Stimulated activated naive CD8-positive, alpha-beta T cell treated with anti-CD3 and anti-CD28 coated beads, Interleukin-15, amount 100 ng/mL, for 72 hours (primary cell): ENCODE measurements around the gene PEX14.

Experiments used
- ATAC-seq: fragments of 150-1000 bp; cut with Tn5 transposase; 2 replicates; pipeline ENCODE4 v1.10.0; 2021; ENCODE audit warnings: mild to moderate bottlenecking, moderate library complexity
- DNase-seq, 2 donors: peaks; one replicate each; pipeline ENCODE4 v3.0.0; 2021 to 2022
- H3K27ac Mint-ChIP-seq, 2 donors: one replicate each; pipeline ENCODE4 v1.8.0; 2022; ENCODE audit warnings: mild to moderate bottlenecking in 2 of 2, mixed read lengths in 2 of 2, moderate library complexity in 2 of 2
- H3K27me3 Mint-ChIP-seq: one replicate; pipeline ENCODE4 v1.8.0; 2022; ENCODE audit warnings: mixed read lengths
- H3K4me1 Mint-ChIP-seq: one replicate; pipeline ENCODE4 v1.8.0; 2022; ENCODE audit warnings: mild to moderate bottlenecking, mixed read lengths
- H3K4me3 Mint-ChIP-seq, 2 donors: one replicate each; pipeline ENCODE4 v1.8.0; 2022; ENCODE audit warnings: mild to moderate bottlenecking in 2 of 2, mixed read lengths in 2 of 2, moderate library complexity in 1 of 2
- H3K9me3 Mint-ChIP-seq, 2 donors: one replicate each; pipeline ENCODE4 v1.8.0; 2022; ENCODE audit warnings: mixed read lengths in 2 of 2

Gene PEX14

DNA sequence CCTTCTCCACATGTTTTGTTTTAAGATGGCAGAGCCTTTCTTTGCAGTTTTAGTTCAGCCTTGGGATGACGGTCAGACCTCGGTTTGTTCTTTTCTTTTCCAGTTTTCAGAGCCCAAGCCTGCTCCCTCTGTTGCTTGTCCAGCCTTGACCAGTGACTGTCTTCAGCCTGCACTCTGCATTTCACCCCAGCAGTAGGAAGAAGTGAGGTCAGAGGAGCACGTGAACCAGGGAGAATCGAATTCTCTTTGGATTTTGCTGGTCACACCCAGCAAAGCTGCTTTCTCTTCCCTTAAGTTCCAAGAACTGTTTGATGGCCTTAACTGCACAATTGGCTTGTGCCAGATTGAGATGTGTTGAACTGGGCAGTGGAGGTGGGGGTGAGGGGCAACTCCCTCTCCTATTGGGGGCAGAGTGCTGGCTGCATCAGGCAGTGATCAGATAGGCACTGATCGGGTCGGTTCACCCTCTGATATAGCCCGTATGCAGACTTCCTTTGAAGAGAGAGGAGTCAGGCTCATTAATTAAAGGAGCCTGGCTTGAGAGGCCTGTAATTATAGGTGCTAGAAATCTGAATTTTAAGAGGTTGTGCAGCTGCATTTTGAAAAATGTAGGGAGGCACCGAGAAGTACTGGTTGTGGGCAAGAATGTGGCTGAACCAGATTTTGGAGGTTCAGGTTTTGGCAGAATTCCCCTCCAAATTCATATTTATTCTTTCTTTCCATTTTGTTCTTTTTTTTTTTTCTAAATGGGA is 42.4 kb downstream of the PEX14 start:
- H3K4me1 Mint-ChIP-seq: peaks cover 81% of the 10 kb centered on the region
- ATAC-seq (no peak), DNase-seq (no peak)
- H3K4me3 Mint-ChIP-seq: no peak overlapping the region
- H3K27me3 Mint-ChIP-seq: no peaks in the 10 kb centered on the region
- H3K27ac Mint-ChIP-seq: peak overlapping the region in 1 of 2 donors; percentile 15
- H3K9me3 Mint-ChIP-seq: no peaks in the 10 kb centered on the region

DNA sequence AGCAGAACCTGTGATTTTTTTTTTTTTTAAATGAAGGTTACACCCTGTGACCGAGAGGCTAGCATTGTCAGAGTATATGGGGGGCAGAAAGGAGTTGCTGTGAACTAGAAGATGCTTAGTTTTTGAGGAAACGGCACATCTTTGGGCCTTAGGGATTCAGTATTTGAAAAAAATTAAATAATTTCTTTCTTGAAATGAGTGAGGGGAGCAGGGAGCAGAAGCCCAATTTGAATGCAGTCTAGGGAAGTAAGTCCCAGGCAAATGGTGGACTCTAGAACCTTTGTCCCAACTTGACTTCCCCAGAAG is 42.9 kb downstream of the PEX14 start:
- peaks cover 81% of the 10 kb centered on the region for H3K4me1 Mint-ChIP-seq
- DNase-seq: no peak
- H3K9me3 Mint-ChIP-seq: no peaks in the 10 kb centered on the region
- no peak overlapping the region for H3K27ac Mint-ChIP-seq
- H3K4me3 Mint-ChIP-seq: no peak overlapping the region
- ATAC-seq: no peak
- H3K27me3 Mint-ChIP-seq: no peaks in the 10 kb centered on the region

DNA sequence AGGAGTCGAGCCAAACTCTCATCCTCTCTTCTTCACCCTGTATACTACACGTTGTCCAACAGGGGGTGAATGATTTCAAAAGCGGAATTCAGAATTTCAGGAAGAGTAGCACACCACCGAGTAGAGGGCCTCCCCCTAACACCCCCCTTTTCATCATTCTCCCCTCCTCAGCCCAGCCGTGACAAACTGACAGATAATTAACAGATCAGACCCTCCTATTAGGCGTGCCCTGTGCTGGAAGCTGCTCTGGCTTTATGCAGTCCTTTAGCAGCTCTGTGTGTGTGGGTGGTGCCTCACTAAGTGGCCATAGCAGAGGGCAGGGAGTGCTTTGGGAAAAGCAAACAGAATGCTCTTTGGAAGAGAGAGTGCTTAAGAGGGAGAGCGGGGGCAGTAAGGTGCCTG is 44.3 kb downstream of the PEX14 start:
- Mint-ChIP-seq H3K9me3 (no peaks in the 10 kb centered on the region), H3K4me3 (no peak overlapping the region), H3K27ac (no peak overlapping the region), H3K4me1 (peaks cover 74% of the 10 kb centered on the region), H3K27me3 (no peaks in the 10 kb centered on the region)
- ATAC-seq (no peak), DNase-seq (no peak)

DNA sequence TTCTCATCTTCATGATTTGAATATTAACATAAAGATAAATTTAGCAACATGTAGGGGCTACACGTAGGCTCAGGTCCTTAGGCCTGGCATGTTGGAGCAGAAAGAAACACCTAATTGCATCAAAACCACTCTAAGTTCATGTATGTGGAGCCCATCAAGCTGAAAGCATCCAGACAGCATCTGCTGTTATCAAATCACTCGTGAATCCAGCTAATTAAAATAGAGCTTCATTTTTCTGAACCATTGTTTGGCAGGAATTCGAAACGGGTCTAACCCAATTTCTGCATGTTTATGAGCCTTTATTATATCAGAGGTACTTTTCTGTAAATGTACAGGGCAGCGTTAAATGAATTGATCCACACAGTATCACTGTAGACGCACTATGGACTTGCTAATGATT is 45.7 kb downstream of the PEX14 start:
- ATAC-seq: no peak

DNA sequence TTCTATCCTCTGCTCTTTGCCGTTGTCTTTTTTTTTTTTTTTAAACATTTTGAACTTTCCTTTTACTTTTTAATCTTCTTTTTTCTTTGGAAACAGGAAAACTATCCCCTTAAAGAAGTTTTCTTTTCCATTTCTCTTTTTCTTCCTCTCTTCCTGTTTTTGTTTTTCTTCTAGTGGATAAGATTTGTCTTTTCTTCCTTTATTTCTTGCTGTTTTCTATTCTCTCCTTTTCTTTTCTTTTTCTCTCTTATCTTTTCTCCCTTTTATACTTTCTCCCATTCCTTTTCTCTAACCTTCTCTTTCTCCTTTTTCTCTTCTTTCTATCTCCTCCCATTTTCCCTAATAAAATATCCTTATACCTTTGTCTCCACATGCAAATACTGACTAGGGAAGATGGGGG is 46.2 kb downstream of the PEX14 start:
- no peak for DNase-seq
- H3K27ac Mint-ChIP-seq: no peak overlapping the region
- peak overlapping the region in 1 of 2 donors; percentile 34 for H3K4me3 Mint-ChIP-seq
- H3K4me1 Mint-ChIP-seq: peaks cover 69% of the 10 kb centered on the region
- no peaks in the 10 kb centered on the region for H3K27me3 Mint-ChIP-seq
- no peak for ATAC-seq
- no peaks in the 10 kb centered on the region for H3K9me3 Mint-ChIP-seq

More for the DNA sequence above, 45.7 kb downstream of the PEX14 start:
- DNase-seq: no peak
- Mint-ChIP-seq H3K27me3 (no peaks in the 10 kb centered on the region), H3K4me3 (no peak overlapping the region), H3K4me1 (peaks cover 71% of the 10 kb centered on the region), H3K9me3 (no peaks in the 10 kb centered on the region), H3K27ac (no peak overlapping the region)

DNA sequence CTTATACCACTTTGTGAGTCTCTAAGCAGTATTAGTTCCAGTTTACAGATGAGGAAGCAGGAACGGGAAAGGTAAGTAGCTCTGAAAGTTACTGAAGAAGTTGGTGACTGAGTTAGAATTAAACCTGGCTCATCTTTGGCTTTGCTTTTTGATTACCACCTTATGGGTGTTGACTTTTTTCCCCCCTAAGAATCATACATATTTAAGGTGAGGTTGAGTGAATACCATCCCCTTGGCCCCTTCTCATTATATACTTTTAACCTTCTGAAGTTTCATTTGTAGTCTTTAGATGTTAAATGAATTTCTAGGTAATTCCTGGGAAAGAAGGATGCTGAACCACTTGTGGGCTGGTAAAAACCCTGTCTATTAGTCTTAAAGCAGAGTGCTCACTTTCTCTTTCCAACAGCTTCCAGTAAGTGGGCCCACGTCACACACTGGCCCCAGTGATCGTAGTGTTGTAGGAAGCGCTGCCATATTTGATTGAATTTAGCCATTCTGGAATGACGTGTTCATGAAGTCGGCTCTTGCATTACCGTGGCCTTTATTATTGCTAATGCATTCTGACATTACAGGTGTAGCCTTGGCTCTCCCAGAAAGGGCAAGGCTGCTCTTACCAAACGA is 46.9 kb downstream of the PEX14 start:
- H3K4me3 Mint-ChIP-seq: no peak overlapping the region
- H3K9me3 Mint-ChIP-seq: no peaks in the 10 kb centered on the region
- ATAC-seq (peak; percentile 49), DNase-seq (no peak)
- peaks cover 62% of the 10 kb centered on the region for H3K4me1 Mint-ChIP-seq
- H3K27me3 Mint-ChIP-seq: no peaks in the 10 kb centered on the region
- H3K27ac Mint-ChIP-seq: peak overlapping the region; percentile 37 to 45

DNA sequence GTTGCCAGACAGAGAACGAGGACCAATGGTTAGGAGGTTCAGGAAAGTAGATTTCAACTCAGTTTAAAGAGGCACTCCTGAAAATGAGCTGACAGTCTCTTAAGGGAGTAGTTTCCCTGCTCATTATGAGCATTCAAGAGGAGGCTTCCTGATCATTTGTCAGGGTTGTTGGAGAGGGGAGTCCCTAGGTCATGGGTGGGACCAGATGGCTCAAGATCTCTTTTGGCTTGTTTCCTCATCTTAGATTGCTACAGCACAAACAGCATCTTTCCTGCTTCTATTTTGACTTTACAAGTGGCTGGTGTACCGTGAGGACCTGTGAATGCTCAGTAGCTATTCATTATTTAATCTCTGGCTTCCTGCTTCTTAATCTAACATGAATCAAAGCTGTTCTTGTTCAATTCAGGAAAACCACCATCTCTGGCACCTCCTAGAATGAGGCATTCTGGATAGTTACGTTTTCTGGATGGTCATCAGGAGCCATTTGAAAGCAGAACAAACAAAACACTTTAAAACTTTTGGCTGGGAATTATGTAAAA is 47.6 kb downstream of the PEX14 start:
- Mint-ChIP-seq H3K9me3 (no peaks in the 10 kb centered on the region), H3K4me3 (no peak overlapping the region), H3K4me1 (peaks cover 55% of the 10 kb centered on the region), H3K27me3 (no peaks in the 10 kb centered on the region), H3K27ac (peak overlapping the region in 1 of 2 donors; percentile 22)
- ATAC-seq (no peak), DNase-seq (no peak)

DNA sequence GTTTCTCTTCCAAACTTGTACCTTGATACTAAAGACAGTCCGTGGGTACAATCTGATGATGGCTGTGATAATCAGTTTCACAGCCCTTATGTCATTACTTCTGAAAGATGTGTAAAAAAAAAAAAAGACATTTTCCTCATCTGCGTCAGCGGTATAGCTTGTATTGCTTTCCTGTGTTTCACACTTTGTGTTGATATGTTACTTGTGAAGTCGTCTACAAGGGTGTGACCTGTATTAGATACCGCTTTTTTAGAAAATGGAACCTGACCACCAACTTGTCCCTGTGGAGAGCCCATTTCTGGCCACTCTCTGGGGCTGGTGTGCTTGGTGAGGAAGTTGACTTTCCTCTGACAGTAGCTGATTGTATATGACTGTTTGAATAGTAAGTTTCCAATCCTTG is 50.5 kb downstream of the PEX14 start:
- Mint-ChIP-seq H3K9me3 (no peaks in the 10 kb centered on the region), H3K27ac (no peak overlapping the region), H3K27me3 (no peaks in the 10 kb centered on the region), H3K4me1 (peaks cover 57% of the 10 kb centered on the region), H3K4me3 (no peak overlapping the region)
- ATAC-seq: no peak
- no peak for DNase-seq

DNA sequence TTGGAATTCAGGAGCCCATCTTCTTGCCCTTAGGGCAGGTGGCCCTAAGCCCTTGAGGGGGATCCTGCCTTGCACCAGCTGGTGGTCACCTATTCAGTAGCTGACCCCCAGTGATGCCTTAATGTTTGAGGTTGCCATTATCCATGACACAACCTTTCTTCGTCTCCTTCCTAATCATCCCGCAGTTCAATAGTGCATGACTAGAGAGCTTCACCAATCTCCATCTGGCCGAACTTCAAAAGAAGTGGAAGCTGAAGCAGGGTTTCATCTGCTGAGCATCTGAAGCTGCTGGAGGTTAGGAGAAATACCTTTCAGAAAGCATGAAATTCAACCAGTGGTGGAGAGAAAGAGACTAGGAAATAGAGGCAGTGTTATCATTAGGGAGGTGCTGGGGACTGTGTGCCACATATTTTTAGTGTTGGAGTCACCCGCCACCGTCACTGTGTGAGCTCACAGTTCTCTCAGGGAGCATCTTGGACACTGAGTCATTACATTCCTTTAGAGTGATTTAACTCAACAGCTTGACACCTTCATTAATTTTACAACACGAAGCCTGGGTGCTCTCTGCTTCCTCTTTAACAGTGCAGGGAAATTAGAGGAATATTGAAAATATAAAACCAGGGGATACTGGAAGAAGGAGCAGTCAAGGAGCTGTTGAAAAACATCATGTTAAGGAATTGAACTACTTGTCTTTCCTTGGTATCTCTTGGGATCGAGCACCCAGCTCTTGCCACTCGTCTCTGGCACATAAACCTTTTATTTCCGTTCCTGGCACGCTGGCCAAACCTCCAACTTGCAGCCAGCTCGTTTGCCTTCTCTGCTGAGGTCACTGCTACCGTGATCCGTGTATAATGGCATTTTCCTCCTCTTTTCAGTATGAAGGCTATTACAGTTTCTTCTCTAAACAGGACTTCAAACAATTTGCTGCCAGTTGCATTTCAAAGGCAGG is 53.6 kb downstream of the PEX14 start:
- peaks cover 35% of the 10 kb centered on the region for H3K4me1 Mint-ChIP-seq
- H3K27me3 Mint-ChIP-seq: no peaks in the 10 kb centered on the region
- no peak overlapping the region for H3K4me3 Mint-ChIP-seq
- DNase-seq: no peak
- no peak overlapping the region for H3K27ac Mint-ChIP-seq
- ATAC-seq: no peak
- H3K9me3 Mint-ChIP-seq: no peaks in the 10 kb centered on the region

DNA sequence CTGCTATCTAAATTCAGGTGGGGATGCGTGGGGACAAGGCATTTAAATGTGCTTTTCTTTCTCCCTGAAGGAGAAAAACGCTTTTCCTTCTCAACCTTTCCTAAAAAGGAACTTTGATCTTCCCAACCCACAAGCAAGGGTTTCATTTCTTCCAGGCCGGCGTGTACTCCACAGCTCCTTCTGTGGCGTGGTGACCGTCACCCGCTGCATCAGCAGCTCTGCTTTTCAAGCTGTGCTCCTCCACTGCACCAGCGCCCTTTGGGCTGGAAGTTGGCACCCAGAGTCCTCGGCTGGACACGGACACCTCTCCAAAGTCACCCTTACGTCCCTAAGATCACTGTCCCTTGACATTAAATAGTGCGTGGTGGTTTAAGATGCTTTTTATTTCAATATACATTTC is 54.3 kb downstream of the PEX14 start:
- Mint-ChIP-seq H3K9me3 (no peaks in the 10 kb centered on the region), H3K4me3 (no peak overlapping the region), H3K4me1 (peaks cover 36% of the 10 kb centered on the region), H3K27ac (no peak overlapping the region), H3K27me3 (no peaks in the 10 kb centered on the region)
- ATAC-seq: no peak
- no peak for DNase-seq

DNA sequence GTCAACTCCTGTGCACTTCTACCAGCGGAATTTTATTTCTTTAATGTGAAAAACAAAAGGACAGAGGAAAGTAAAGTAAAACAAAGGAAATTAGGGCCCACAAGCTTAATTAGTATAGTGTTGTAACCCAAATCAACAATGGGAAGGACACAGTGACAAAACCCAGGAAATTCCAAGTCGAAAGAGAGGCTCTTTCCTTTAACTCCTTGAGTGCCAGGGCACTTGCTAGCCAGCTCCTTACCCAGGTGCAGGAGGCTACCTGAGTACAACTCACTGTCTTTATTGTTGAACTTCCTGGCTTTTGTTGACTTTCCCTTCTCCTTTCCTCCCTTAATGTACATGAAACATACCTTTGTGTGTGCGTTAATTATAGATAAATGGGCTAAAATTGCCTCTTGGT is 55.0 kb downstream of the PEX14 start:
- no peaks in the 10 kb centered on the region for H3K9me3 Mint-ChIP-seq
- no peak overlapping the region for H3K4me3 Mint-ChIP-seq
- H3K4me1 Mint-ChIP-seq: peaks cover 38% of the 10 kb centered on the region
- DNase-seq (no peak), ATAC-seq (no peak)
- H3K27me3 Mint-ChIP-seq: no peaks in the 10 kb centered on the region
- no peak overlapping the region for H3K27ac Mint-ChIP-seq

DNA sequence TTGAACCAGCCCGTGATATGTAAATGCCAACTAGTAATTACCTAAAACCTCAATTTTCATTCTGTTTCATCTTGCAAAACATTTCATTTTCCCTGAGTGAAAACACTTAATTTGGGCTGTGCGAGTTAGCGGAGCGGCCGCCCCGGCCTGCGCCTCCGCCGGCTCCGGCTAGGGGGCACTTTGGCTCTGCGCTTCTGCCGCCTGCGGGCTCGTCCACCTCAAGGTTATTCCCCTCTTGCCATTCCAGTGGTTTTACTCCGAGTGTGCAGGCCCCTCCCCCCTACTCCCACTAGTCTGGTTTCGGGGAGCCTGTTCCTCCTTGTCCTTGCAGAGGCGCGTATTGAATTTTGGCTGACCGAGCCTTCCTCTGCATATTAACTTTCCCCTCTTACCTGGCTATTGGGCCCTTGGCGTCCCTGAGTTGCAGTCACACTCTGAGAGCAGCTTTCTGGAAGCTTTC is 55.6 kb downstream of the PEX14 start:
- H3K9me3 Mint-ChIP-seq: no peaks in the 10 kb centered on the region
- no peaks in the 10 kb centered on the region for H3K27me3 Mint-ChIP-seq
- H3K27ac Mint-ChIP-seq: no peak overlapping the region
- DNase-seq: no peak
- H3K4me3 Mint-ChIP-seq: no peak overlapping the region
- ATAC-seq: no peak
- peaks cover 33% of the 10 kb centered on the region for H3K4me1 Mint-ChIP-seq

DNA sequence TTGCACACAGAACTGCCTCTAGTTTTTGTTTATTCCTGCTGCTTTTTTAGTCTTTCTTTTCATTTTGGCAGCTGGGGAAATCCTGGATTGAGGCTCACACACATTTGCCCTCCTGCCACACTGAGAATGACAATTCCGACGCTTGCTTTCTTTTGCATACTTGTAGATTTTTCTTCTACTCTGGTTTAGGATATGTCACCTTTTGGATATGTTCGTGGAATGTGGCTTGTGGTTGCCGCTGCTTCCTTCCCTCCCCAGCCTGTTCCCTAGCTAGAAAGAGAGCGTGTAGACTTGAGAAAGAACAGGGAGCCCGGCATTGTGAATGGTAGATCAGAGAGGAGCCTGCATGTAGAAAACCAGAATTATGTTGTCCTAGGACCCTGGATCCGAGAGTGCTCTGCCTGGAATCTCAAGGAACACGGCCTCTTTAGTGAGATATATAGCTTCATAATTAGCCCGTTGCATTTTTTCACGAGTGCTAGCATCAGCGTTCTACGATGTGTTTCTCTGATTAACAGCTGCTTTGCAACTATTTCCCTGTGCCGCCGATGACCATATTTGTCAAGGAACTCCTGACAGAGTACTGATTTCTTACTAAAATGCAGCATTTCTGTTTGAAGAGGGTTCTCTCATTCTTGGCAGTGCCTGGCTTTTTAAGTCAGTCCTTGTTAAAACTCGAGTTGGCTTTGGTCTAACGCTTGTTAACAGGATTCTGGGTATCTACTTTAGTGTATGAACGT is 56.2 kb downstream of the PEX14 start:
- H3K4me3 Mint-ChIP-seq: no peak overlapping the region
- no peak for ATAC-seq

DNA sequence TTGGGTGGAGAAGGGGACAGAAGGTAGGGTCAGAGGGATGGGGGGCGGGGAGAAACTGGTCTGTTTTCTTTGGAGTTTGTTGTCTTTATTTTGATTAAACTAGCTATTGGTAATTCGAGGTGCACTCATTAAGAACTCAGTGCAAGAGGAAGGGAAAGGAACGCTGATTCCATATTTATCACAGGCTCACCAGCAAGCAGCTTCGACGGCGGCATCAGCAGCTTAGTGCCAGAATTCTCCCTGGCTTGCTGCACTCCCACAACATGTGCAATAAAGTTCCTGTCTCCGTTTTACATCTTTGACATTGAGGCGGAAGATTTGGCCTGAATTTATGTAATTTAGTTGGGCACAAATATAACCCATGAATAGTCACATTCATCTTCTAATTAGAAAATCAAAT is 57.6 kb downstream of the PEX14 start:
- no peaks in the 10 kb centered on the region for H3K27me3 Mint-ChIP-seq
- no peak overlapping the region for H3K27ac Mint-ChIP-seq
- no peaks in the 10 kb centered on the region for H3K9me3 Mint-ChIP-seq
- no peak overlapping the region for H3K4me3 Mint-ChIP-seq
- no peak for ATAC-seq
- no peak for DNase-seq
- peaks cover 28% of the 10 kb centered on the region for H3K4me1 Mint-ChIP-seq

More for the DNA sequence above, 56.2 kb downstream of the PEX14 start:
- no peak overlapping the region for H3K27ac Mint-ChIP-seq
- no peak for DNase-seq
- H3K27me3 Mint-ChIP-seq: no peaks in the 10 kb centered on the region
- H3K9me3 Mint-ChIP-seq: no peaks in the 10 kb centered on the region
- H3K4me1 Mint-ChIP-seq: peaks cover 28% of the 10 kb centered on the region

DNA sequence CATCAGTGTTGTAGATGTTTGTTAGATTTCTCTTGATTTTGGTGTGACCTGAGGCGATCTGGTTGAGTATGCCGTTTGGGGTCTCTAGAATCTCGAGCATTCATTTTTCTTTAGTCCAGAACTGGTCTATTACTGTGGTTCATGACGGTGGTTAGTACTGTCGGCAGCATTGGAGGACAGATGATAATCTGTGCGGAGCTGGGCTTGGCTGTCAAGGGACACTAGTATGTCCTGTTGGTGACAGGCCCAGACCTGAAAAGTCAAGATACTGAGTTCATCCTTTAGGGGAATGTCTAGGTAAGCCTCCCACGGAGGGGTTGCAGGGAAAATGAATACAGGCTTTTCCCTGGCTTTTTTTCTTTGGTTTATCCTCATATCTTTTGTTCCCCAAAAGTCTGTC is 59.8 kb downstream of the PEX14 start:
- Mint-ChIP-seq H3K27me3 (no peaks in the 10 kb centered on the region), H3K4me3 (no peak overlapping the region)
- ATAC-seq: no peak

More for the DNA sequence above, 59.8 kb downstream of the PEX14 start:
- no peak for DNase-seq
- Mint-ChIP-seq H3K9me3 (no peaks in the 10 kb centered on the region), H3K27ac (no peak overlapping the region), H3K4me1 (peaks cover 28% of the 10 kb centered on the region)
